Activated T-cell treated with anti-CD3 and anti-CD28 coated beads, Interleukin-2, amount 50 U/mL, for 4 hours (primary cell): ENCODE data around the gene GBA2. TPM values are rescaled to one million over a fixed set of nuclear protein-coding genes. Genes with fewer than 3 reads are reported as not detected.
A peak's percentile ranks its signal among the peaks of the same experiment; 100 is the strongest.

Source experiments
- ATAC-seq, 2 donors: fragments of 200-7000 bp; cut with Tn5 transposase; one replicate each; pipeline ENCODE4 v1.10.0; 2021
- DNase-seq: peaks from one replicate; pipeline ENCODE4 v3.0.0-alpha.2; 2020
- H3K27me3 Mint-ChIP-seq: one replicate; pipeline ENCODE4 v1.8.0; 2021; ENCODE audit warnings: low read depth, mixed read lengths
- H3K36me3 Mint-ChIP-seq: one replicate; pipeline ENCODE4 v1.8.0; 2022; ENCODE audit warnings: mixed read lengths; ENCODE audit not compliant: insufficient read depth
- H3K4me1 Mint-ChIP-seq: one replicate; pipeline ENCODE4 v1.8.0; 2021; ENCODE audit warnings: low read depth, mixed read lengths
- H3K4me3 Mint-ChIP-seq: one replicate; pipeline ENCODE4 v1.8.0; 2021; ENCODE audit warnings: mild to moderate bottlenecking, moderate library complexity, mixed read lengths
- H3K9me3 Mint-ChIP-seq: one replicate; pipeline ENCODE4 v1.8.0; 2021; ENCODE audit warnings: mixed read lengths
- total RNA-seq, 3 donors: library from RNA; stranded (reverse); gene quantifications; one replicate each; pipeline ENCODE4 v1.2.1, GENCODE V29; 2021

Gene GBA2
- total RNA-seq, 3 donors from 2014 or later = 29.9 to 34.8 (median 33.2) TPM

DNA sequence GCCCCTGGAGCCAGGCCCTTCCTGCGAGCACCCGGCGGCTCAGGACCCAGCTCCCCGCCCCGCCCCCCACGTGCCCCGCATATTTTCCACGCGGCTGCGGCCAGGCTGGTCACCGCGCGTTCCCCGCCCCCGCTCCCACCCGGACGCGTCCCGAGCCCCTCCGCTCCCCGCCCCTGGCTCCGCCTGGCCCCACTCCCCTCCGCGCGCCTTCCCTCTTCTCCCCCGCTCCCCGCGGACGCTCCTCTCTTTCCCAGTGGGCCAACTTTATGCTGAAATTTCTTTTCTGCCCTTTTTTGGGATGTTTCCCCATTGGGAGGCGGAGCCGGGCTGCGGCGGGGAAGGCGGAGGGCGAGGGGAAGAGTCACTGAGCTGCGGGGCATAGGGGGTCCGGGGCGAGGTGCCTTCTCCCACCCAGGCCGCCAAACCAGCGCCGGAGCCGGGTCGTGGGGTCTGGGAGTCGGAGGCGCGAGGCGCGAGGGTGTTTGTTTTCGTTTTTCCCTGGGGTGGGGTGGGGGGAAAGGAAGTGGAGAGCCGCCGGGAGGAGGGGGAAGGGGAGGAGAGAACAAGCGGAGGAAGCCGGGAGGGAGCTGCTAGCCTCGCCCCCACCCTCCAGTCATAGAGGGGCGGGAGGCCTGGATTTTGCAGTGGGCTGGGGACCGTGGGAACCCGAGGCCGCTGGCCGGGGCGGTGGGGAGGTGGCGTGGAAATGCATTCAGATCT, 58.3 kb downstream of the GBA2 start:
- Mint-ChIP-seq H3K4me3 (peak overlapping the region; percentile 81), H3K4me1 (peaks cover 20% of the 10 kb centered on the region), H3K36me3 (no peaks in the 10 kb centered on the region), H3K27me3 (no peaks in the 10 kb centered on the region), H3K9me3 (no peaks in the 10 kb centered on the region)
- DNase-seq (peak; percentile 22), ATAC-seq (peak; percentile 25 to 38)

DNA sequence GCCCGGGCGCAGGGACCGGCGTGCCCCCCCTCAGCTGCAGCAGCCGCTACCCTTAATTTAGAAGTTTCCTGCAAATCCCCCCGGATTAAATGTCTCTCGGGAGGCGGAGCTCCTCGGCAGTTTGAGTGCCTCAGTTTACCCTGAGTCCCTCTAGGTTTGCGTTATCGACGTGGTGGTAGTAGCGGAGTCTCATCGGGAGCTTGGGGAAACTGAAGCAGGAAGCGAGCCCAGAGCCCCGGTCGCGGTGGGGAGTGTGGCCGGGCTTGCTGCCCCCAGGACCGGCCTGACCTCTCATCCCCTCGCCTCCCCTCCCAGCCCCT, 58.8 kb downstream of the GBA2 start:
- H3K36me3 Mint-ChIP-seq = no peaks in the 10 kb centered on the region
- H3K27me3 Mint-ChIP-seq = no peaks in the 10 kb centered on the region
- H3K4me3 Mint-ChIP-seq = peak overlapping the region; percentile 70
- DNase-seq = no peak
- no peak for ATAC-seq
- peaks cover 20% of the 10 kb centered on the region for H3K4me1 Mint-ChIP-seq
- no peaks in the 10 kb centered on the region for H3K9me3 Mint-ChIP-seq

DNA sequence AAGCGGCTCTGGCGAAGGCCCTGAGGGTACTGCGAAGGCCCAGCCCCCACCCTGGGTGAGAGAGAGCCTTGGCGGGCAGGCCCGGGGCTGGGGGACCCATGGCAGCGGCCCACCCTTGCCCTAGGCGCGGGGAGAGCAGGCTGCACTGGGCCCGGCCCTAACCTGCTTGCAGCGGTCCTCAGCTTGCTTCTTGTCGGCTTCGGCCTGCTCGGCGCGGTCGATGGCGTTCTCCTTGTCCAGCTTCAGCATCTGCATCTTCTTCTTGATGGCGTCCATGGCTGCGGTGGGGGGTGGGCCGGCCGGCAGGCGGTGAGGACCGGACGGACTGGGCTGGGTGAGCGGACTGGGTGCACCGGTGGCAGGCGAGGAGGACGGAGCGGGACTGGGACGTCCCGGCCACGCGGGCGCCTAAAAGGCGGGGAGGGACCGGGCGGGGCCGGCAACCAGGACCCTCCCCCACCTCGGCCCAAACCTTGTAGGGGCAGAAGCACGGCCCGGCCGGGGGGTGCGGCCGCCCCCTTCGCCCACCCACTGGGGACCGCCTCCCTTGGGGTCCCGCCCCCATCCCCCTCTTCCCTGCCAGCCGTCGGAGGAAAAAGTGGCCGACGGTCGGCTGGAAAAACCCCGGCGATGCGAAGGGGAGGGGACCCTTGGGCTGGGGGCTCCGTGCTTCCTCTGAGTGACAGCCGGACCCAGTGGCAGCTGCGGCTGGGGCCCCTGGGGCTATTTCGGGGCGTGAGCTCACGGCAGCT, 59.3 kb downstream of the GBA2 start, which contains the start of gene TPM2:
Gene TPM2, minus strand, starts transcription at position 384 of the 752 bp plus-strand sequence. Its CDS starts 108 bp downstream, at position 276.
- H3K4me3 Mint-ChIP-seq = peak within 1 kb of the TSS; percentile 81
- H3K27me3 Mint-ChIP-seq = no peaks in the 10 kb centered on the region
- ATAC-seq (no peak), DNase-seq (no peak)
- H3K36me3 Mint-ChIP-seq = no peaks in the 10 kb centered on the region
- H3K4me1 Mint-ChIP-seq = peaks cover 20% of the 10 kb centered on the region
- H3K9me3 Mint-ChIP-seq = no peaks in the 10 kb centered on the region

DNA sequence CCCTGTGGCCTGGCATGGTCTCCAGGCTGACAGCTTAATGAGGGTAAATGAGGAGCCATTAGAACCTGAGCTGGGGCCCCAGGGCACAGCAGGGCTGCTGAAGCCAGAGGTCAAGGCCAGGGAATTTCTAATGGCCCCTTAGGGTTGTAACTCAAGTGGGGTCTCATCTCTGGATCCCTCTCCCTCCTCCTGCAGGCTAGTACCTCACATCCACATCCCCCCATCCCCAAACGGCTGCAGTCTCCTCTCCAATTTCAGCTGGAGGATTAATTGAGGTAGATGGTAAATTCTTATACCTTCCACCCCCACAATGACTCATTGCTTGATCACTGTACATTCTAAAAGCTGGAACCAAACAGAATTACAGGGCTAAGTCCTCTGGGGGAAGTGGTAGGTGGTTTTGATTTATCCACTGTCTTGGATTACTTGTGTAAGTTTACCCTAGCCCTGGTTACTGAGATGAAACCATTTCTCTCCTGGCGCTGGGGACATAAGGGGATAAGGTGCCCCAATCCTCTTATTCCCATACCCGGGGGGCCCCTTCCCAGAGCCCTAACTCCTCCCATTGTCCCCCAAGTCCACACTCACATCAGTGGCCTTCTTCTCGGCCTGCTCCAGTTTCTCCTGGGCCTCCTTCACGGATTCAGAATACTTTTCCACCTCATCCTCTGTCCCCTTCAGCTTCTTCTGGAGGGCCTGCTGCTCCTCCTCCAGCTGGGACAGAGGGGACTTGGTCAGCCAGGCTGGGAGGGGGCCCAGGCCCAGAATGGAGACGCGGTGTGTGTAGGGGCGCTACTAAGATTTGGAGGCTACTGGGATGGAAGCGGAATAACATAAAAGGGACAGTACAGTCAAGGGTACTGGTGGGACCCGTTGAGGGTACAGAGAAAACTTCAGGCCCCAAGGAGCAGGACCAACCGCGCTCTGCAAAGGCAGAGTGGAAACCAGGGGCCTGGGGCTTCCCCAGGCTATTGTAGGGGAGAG, 60.2 kb downstream of the GBA2 start:
- no peaks in the 10 kb centered on the region for H3K27me3 Mint-ChIP-seq
- H3K9me3 Mint-ChIP-seq = no peaks in the 10 kb centered on the region
- H3K36me3 Mint-ChIP-seq = no peaks in the 10 kb centered on the region
- ATAC-seq (peak; percentile 85 to 90), DNase-seq (no peak)
- H3K4me3 Mint-ChIP-seq = peak overlapping the region; percentile 61
- peaks cover 20% of the 10 kb centered on the region for H3K4me1 Mint-ChIP-seq

DNA sequence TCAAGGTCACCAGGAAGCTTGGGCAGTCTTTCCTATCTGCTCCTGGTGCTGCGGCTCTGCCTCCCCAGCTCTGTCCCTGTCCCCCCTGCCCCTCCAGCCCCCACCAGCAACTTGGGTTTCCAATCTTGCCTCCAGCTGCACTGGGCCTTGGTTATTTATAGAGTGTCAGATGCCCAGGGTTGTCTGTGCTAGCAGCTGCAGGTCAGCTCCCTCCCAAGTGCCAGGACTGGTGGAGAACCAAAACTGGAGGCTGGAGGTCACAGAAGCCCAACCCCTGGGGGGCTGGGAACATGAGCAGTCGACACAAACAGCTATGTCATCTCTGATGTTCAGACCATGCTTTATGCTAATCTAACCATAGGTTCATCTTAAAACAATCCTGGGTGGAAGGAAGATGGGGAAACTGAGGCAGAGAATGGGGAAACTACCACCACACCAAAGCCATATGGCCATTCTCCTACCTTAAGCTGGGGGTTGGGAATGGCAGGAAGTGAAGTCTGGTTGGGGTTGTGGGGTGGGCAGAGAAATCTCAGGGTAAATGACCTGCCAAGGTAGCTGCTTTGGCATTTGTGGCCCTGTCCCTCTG, 61.0 kb downstream of the GBA2 start:
- Mint-ChIP-seq H3K36me3 (no peaks in the 10 kb centered on the region), H3K27me3 (no peaks in the 10 kb centered on the region), H3K9me3 (no peaks in the 10 kb centered on the region), H3K4me3 (no peak overlapping the region), H3K4me1 (peaks cover 20% of the 10 kb centered on the region)
- ATAC-seq = no peak
- no peak for DNase-seq

DNA sequence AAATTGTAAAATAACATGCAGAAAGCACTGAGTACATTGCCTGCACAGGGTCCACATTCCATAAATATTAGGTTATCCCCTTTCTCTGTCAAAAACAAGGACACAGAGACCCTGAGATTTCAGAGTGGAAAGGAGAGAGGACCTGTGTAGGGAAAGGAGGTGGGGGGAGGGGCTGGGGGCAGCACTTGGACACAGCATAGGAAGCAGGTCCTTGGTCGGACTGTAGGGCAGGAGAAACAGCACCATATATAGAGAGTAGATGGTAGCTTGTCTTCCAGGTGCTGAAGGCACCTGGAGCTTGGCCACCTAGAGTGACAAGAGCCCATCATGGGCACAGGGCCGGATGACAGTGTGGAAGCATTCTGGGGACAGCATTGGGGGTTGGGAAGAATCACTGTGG, 61.7 kb downstream of the GBA2 start:
- H3K27me3 Mint-ChIP-seq = no peaks in the 10 kb centered on the region
- H3K36me3 Mint-ChIP-seq = no peaks in the 10 kb centered on the region
- DNase-seq (no peak), ATAC-seq (no peak)
- peaks cover 20% of the 10 kb centered on the region for H3K4me1 Mint-ChIP-seq
- H3K4me3 Mint-ChIP-seq = no peak overlapping the region
- no peaks in the 10 kb centered on the region for H3K9me3 Mint-ChIP-seq

Other genes with a start within 250 kb of the GBA2 start
- 10 to 100 TPM; 42.0 to 57.1 (median 54.9) TPM for gene TESK1, start 144.0 kb downstream of the GBA2 start, total RNA-seq
- 1 to 10 TPM; 1.8 to 4.5 (median 3.9) TPM for gene CD72, start 130.8 kb downstream of the GBA2 start, total RNA-seq
- 10 to 100 TPM; 21.8 to 23.8 (median 22.9) TPM for gene SIT1, start 98.3 kb downstream of the GBA2 start, total RNA-seq
- over 10,000 TPM; 12,907 to 15,791 (median 13,372) TPM for gene RMRP, start 91.2 kb downstream of the GBA2 start, total RNA-seq
- gene CCDC107, start 90.9 kb downstream of the GBA2 start, total RNA-seq = 10 to 100 TPM; 11.1 to 12.5 (median 12.0) TPM
- 1 to 10 TPM; 1.1 to 1.2 (median 1.2) TPM for gene ARHGEF39, start 84.0 kb downstream of the GBA2 start, total RNA-seq
- gene CA9, start 75.3 kb downstream of the GBA2 start, total RNA-seq = under 1 TPM in 2 of 3 donors, not detected in 1; 0.24 to 0.46 TPM
- 1 to 10 TPM; 1.6 to 2.2 (median 2.2) TPM for gene TPM2, start 59.3 kb downstream of the GBA2 start, total RNA-seq
- 100 to 1,000 TPM; 210 to 252 (median 230) TPM for gene TLN1, start 17.0 kb downstream of the GBA2 start, total RNA-seq
- 10 to 100 TPM; 22.9 to 27.5 (median 23.6) TPM for gene CREB3, start 16.6 kb downstream of the GBA2 start, total RNA-seq
- 10 to 100 TPM; 14.3 to 15.3 (median 14.6) TPM for gene RGP1, start 59 bp upstream of the GBA2 start, total RNA-seq
- gene MSMP, start 5.0 kb upstream of the GBA2 start, total RNA-seq = 1 to 10 TPM in 1 of 3 donors, under 1 TPM in 2; 0.84 to 1.4 (median 0.86) TPM
- gene NPR2, start 42.4 kb upstream of the GBA2 start, total RNA-seq = 1 to 10 TPM; 4.4 to 5.3 (median 5.2) TPM
- under 1 TPM; 0.27 to 0.48 (median 0.40) TPM for gene SPAG8, start 63.0 kb upstream of the GBA2 start, total RNA-seq
- 10 to 100 TPM; 28.7 to 31.9 (median 30.0) TPM for gene HINT2, start 65.8 kb upstream of the GBA2 start, total RNA-seq
- not detected for gene FAM221B, start 79.5 kb upstream of the GBA2 start, total RNA-seq
- 1 to 10 TPM; 1.5 to 1.9 (median 1.8) TPM for gene TMEM8B, start 80.0 kb upstream of the GBA2 start, total RNA-seq
- not detected for gene OR13J1, start 121.2 kb upstream of the GBA2 start, total RNA-seq
- not detected for gene HRCT1, start 157.0 kb upstream of the GBA2 start, total RNA-seq
- gene SPAAR, start 160.3 kb upstream of the GBA2 start, total RNA-seq = not detected
- not detected for gene OR2S2, start 208.9 kb upstream of the GBA2 start, total RNA-seq